ENCODE data around the gene PPP2R2C. TPM values are rescaled to one million over a fixed set of nuclear protein-coding genes. Genes with fewer than 3 reads are reported as not detected.

The PPP2R2C gene
- polyA plus RNA-seq, 1 donor from 2014 or later = 34.4 TPM

DNA sequence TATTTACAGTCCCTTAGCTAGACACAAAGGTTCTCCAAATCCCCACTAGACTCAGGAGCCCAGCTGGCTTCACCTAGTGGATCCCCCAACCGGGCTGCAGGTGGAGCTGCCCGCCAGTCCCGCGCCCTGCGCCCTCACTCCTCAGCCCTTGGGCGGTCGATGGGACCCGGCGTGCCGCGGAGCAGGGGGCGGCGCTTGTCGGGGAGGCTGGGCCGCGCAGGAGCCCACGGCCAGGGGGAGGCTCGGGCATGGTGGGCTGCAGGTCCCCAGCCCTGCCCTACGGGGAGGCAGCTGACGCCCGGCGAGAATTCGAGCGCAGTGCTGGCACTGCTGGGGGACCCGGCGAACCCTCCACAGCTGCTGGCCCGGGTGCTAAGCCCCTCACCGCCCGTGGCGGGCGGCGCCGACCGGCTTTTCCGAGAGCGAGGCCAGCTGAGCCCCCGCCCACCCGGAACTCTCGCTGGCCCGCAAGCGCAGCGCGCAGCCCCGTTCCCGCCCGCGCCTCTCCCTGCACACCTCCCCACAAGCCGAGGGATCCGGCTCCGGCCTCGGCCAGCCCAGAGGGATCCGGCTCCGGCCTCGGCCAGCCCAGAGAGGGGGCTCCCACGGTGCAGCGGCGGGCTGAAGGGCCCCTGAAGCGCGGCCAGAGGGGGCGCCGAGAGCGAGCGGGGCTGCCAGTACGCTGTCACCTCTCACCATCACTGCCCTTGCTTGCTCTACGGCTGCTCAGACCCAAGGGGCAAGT lies 163.3 kb downstream of the PPP2R2C start:
- Histone ChIP-seq H3K9ac (ENCODE audit: low read length) (no peak overlapping the region), H2AFZ (ENCODE audit: low read depth, low read length) (no peak overlapping the region), H3K27ac (ENCODE audit: low read length) (no peak overlapping the region)

GRCh38 chr4:6307891-6308290 lies 164.5 kb downstream of the PPP2R2C start:
- H3K36me3 ChIP-seq (ENCODE audit: insufficient read depth, low read length) = no peaks in the 10 kb centered on the region
- no peak overlapping the region for H3K4me3 ChIP-seq (ENCODE audit: low read length)
- no peaks in the 10 kb centered on the region for H3K9me3 ChIP-seq (ENCODE audit: low read length)
- H3K27ac ChIP-seq (ENCODE audit: low read length) = no peak overlapping the region
- no peaks in the 10 kb centered on the region for H3F3A ChIP-seq (ENCODE audit: insufficient read depth, low read length, poor library complexity, severe bottlenecking)
- no peaks in the 10 kb centered on the region for H3K27me3 ChIP-seq (ENCODE audit: insufficient read depth, low read depth, low read length)
- H4K20me1 ChIP-seq (ENCODE audit: insufficient read depth) = no peaks in the 10 kb centered on the region
- H3K79me2 ChIP-seq (replicated peaks; ENCODE audit: insufficient read depth, low read length) = no peaks in the 10 kb centered on the region
- no peaks in the 10 kb centered on the region for H3K9me2 ChIP-seq (ENCODE audit: insufficient read depth, low read length)
- H3K4me2 ChIP-seq (ENCODE audit: low read length) = no peak overlapping the region
- no peak overlapping the region for H2AFZ ChIP-seq (ENCODE audit: low read depth, low read length)
- no peak overlapping the region for H3K9ac ChIP-seq (ENCODE audit: low read length)
- TF ChIP-seq POLR2AphosphoS5 (IDR thresholded peaks at IDR 0.05) = no peak
- no peak for TF ChIP-seq RAD21 (conservative IDR thresholded peaks at IDR 0.05)
- TF ChIP-seq MXI1 (conservative IDR thresholded peaks at IDR 0.05; ENCODE audit: poor library complexity, severe bottlenecking) = no peak
- TF ChIP-seq EZH2 (IDR thresholded peaks at IDR 0.05; ENCODE audit: borderline replicate concordance, insufficient read depth, low read length, poor library complexity, severe bottlenecking) = no peak
- TF ChIP-seq TAF1 (IDR thresholded peaks at IDR 0.05; ENCODE audit: low read depth) = no peak
- no peak for TF ChIP-seq SMC3 (conservative IDR thresholded peaks at IDR 0.05; ENCODE audit: poor library complexity)
- TF ChIP-seq, protein P1, sequence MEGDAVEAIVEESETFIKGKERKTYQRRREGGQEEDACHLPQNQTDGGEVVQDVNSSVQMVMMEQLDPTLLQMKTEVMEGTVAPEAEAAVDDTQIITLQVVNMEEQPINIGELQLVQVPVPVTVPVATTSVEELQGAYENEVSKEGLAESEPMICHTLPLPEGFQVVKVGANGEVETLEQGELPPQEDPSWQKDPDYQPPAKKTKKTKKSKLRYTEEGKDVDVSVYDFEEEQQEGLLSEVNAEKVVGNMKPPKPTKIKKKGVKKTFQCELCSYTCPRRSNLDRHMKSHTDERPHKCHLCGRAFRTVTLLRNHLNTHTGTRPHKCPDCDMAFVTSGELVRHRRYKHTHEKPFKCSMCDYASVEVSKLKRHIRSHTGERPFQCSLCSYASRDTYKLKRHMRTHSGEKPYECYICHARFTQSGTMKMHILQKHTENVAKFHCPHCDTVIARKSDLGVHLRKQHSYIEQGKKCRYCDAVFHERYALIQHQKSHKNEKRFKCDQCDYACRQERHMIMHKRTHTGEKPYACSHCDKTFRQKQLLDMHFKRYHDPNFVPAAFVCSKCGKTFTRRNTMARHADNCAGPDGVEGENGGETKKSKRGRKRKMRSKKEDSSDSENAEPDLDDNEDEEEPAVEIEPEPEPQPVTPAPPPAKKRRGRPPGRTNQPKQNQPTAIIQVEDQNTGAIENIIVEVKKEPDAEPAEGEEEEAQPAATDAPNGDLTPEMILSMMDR (IDR thresholded peaks at IDR 0.05; ENCODE audit: poor library complexity, severe bottlenecking) = no peak

More for the DNA sequence above, 163.3 kb downstream of the PPP2R2C start:
- no peaks in the 10 kb centered on the region for H3K79me2 ChIP-seq (replicated peaks; ENCODE audit: insufficient read depth, low read length)
- no peaks in the 10 kb centered on the region for H3K9me3 ChIP-seq (ENCODE audit: low read length)
- no peaks in the 10 kb centered on the region for H4K20me1 ChIP-seq (ENCODE audit: insufficient read depth)
- H3K4me3 ChIP-seq (ENCODE audit: low read length) = no peak overlapping the region
- no peak for TF ChIP-seq EZH2 (IDR thresholded peaks at IDR 0.05; ENCODE audit: borderline replicate concordance, insufficient read depth, low read length, poor library complexity, severe bottlenecking)
- TF ChIP-seq, protein P1 (IDR thresholded peaks at IDR 0.05; ENCODE audit: poor library complexity, severe bottlenecking) = no peak
- TF ChIP-seq POLR2AphosphoS5 (IDR thresholded peaks at IDR 0.05) = no peak
- TF ChIP-seq REST (IDR thresholded peaks at IDR 0.05; ENCODE audit: borderline replicate concordance) = no peak
- no peak for TF ChIP-seq EP300 (conservative IDR thresholded peaks at IDR 0.05; ENCODE audit: poor library complexity, severe bottlenecking)
- TF ChIP-seq SMC3 (conservative IDR thresholded peaks at IDR 0.05; ENCODE audit: poor library complexity) = no peak
- TF ChIP-seq MXI1 (conservative IDR thresholded peaks at IDR 0.05; ENCODE audit: poor library complexity, severe bottlenecking) = no peak
- TF ChIP-seq RAD21 (conservative IDR thresholded peaks at IDR 0.05) = no peak
- no peak for TF ChIP-seq TAF1 (IDR thresholded peaks at IDR 0.05; ENCODE audit: low read depth)
- H3K4me2 ChIP-seq (ENCODE audit: low read length) = no peak overlapping the region
- no peaks in the 10 kb centered on the region for H3K36me3 ChIP-seq (ENCODE audit: insufficient read depth, low read length)
- H3K27me3 ChIP-seq (ENCODE audit: insufficient read depth, low read depth, low read length) = no peaks in the 10 kb centered on the region
- H3F3A ChIP-seq (ENCODE audit: insufficient read depth, low read length, poor library complexity, severe bottlenecking) = no peaks in the 10 kb centered on the region
- H3K9me2 ChIP-seq (ENCODE audit: insufficient read depth, low read length) = no peaks in the 10 kb centered on the region
